ENCODE measurements around the gene AHNAK.

- TF ChIP-seq EZH2 (IDR thresholded peaks at IDR 0.05) (no peak), CTCF (IDR thresholded peaks at IDR 0.05) (no peak), EZH2phosphoT487 (IDR thresholded peaks at IDR 0.05) (no peak)
Measured at GRCh38 chr11:62514151-62514550, 32.5 kb downstream of the AHNAK start.
